ENCODE results near the gene GBP2. TPM values are rescaled to one million over a fixed set of nuclear protein-coding genes. Genes with fewer than 3 reads are reported as not detected.
"Not testable (repeated sequence)": the region's sequence is repeated elsewhere in the genome, so short reads cannot be mapped to it uniquely, and the experiment has no call there.

The GBP2 gene
- total RNA-seq, 1 donor from 2014 or later, result 12.2 TPM

DNA sequence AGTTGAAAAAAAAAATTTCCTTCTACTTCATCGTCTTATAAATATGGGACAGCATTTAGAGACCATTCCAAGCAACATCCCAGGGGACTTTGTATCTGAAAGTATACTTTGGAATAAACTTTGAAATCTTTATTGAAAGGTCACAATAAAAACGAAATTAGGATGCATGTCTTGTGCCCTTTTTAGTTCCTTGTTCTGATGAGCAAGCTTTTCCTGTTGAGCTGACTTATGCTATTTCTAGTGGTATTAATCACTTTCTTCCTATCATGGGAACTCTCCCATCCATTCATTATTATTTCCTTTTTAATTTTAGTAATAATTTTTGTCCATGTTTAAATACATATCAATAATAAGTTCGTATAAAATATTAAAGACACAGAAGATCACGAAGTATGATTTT lies 4.0 kb upstream of the GBP2 start:
- ATAC-seq, result no peak
- DNase-seq, result no peak
- intact Hi-C loops (cut with micrococcal nuclease), result no loop called here

DNA sequence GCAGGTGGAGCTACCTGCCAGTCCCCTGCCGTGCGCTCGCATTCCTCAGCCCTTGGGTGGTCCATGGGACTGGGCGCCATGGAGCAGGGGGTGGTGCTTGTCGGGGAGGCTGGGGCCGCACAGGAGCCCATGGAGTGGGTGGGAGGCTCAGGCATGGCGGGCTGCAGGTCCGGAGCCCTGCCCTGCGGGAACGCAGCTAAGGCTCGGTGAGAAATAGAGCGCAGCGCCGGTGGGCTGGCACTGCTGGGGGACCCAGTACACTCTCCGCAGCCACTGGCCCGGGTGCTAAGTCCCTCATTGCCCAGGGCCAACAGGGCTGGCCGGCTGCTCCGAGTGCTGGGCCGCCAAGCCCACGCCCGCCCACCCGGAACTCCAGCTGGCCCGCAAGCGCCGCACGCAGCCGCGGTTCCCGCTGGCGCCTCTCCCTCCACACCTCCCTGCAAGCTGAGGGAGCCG lies 2.1 kb upstream of the GBP2 start:
- DNase-seq, result peak; percentile 28
- ATAC-seq; intact Hi-C loops (cut with micrococcal nuclease): not testable (repeated sequence)

DNA sequence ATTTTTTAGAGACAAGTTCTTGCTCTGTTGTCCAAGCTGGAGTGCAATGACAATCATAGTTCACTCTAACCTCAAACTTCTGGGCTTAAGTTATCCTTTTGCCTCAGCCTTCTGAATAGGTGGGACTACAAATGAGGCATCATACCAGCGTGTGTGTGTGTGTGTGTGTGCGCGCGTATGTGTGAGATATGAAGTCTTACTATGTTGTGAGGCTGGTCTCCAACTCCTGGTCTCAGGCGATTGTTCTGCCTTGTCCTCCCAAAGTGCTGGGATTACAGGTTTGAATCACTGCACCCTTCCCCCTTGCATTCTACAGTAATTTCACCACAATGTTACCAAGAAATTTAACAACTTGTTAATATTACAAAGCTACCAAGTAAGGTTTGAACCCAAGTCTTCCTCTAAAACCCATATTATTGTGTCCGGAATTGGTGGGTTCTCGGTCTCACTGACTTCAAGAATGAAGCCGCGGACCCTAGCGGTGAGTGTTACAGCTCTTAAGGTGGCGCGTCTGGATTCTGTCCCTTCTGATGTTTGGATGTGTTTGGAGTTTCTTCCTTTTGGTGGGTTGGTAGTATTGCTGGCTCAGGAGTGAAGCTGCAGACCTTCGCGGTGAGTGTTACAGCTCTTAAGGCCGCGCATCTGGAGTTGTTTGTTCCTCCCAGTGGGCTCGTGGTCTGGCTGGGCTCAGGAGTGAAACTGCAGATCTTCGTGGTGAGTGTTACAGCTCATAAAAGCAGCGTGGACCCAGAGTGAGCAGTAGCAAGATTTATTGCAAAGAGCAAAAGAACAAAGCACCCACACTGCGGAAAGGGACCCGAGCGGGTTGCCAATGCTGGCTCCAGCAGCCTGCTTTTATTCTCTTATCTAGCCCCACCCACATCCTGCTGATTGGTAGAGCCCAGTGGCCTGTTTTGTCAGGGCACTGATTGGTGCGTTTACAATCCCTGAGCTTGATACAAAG lies 970 bp upstream of the GBP2 start:
- ATAC-seq; intact Hi-C loops (cut with micrococcal nuclease): not testable (repeated sequence)
- DNase-seq, result peak; percentile 31

DNA sequence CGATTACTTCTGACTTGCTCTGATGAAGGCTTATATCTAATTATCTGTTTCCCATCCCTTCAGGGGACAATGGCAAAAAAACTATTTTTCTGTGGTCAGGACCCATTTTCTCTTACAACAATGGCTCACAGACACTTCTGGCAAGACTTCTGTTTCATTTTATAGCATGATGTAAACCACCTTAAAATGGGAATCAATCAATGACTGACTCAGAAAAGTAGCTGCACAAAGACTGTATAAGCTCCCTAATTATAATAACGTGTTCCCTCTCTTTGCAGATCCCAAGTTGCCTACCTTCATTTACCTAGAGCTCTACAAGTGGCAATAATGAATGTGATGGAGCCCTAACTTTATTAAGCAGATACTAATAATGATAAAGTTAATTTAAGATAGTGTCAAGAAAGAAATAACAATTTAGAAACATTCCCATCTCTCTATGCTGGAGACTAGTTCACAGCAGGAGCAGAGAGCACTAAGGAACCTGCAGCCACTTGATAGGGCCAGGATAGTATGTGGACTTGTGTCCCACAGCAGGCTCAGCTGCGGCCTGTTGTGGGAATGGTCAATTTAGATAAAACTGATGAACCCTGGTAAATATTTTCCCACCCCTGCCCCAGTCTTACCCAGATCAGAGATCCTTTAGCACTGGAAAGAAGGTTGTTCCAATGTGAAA lies 538 bp downstream of the GBP2 start:
- DNase-seq, result peak; percentile 30
- ATAC-seq, result peak; percentile 67
- intact Hi-C loops (cut with micrococcal nuclease), result no loop called here

DNA sequence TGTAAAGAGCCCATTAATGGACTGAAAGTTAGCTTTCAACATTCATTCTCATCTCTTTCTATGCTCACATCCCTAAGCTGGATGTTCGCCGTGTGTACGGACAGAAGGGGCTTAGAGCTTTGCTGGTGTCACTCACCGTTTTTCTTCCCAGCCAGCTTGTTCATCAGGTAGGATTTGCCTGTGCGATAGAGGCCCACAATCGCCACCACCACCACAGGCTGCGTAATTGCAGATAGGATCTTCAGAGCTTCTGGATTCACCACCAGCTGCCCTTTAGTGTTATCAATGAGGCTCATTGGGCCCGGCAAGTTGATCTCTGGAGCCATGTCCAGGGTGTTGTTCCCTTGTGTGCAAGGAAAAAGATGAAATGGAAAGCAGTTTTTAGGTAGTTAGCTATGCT lies 4.3 kb downstream of the GBP2 start:
- no peak for ATAC-seq
- DNase-seq, result no peak
- intact Hi-C loops (cut with micrococcal nuclease), result no loop called here

DNA sequence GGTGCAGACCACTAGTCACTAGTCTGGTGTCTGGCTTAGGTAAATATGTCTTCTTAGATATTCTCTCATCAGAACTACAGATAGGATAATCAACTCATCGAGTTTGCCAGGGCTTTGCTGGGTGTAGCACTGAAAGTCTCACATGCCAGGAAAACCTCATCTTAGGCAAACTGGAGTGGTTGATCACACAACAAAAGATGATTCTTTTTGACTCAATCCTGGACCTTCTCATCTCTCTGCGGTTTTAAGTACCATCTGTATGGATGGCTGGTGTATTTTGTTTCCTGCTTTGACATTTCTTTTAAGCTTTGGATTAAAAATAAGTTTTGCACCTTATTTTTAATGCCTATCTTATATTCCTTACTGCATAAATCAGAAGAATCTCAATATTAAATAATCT lies 11.3 kb downstream of the GBP2 start:
- DNase-seq, result no peak
- intact Hi-C loops (cut with micrococcal nuclease), result no loop called here
- ATAC-seq, result no peak

DNA sequence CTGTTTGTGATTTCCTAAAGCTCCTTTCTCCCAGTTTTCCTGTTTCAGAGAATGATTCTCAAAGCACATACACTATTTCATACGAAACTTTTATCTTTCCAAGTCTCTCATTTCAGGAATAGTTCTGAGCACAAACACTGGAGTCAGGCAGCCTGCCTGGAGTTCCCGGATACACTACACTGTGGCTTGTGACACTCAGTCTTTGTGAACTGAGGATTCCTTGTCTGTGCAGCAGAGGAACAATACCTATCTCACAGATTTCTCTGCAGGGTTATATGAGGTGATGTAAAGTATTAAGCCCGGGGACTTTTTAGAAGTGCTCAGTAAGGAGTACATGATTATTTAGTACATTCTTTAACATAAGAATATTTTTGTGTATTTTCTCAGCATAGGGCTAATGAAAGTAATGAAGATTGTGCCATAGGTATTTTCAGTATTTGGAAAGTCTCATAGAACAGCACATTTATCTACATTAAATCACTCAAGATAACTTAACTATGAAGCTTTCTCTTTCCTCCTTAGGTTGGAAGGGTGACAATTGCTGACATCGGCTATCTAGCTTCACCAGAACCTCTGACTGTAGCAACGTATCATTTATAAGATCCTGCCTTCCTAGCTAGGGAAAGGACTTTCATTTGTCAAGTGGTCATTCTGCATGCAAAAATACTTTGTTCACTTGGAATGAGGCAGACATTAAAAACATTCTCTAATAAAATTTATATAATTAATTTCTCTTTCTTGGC lies 12.9 kb downstream of the GBP2 start:
- intact Hi-C loops (cut with micrococcal nuclease), result no loop called here
- DNase-seq, result no peak
- ATAC-seq, result no peak

DNA sequence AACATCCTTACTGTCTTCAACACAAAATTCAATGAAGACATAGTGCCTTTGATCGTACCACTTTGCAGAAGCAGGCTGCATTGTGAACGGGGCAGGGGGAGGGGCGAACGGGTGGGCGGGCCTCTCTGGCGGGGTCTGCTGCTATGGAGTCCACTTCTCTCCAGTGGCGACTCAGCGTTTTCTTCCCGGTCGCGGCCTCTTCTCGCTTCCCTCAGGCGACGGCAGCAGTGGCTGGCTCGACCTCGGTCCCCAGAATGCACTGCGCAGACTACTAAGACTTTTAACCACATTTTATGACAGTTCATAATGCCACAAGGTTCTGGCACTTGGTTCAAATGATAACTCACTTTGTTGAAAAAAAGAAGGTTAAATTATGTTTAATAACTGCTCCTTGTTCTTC lies 21.2 kb downstream of the GBP2 start:
- intact Hi-C loops (cut with micrococcal nuclease), result no loop called here
- no peak for DNase-seq

DNA sequence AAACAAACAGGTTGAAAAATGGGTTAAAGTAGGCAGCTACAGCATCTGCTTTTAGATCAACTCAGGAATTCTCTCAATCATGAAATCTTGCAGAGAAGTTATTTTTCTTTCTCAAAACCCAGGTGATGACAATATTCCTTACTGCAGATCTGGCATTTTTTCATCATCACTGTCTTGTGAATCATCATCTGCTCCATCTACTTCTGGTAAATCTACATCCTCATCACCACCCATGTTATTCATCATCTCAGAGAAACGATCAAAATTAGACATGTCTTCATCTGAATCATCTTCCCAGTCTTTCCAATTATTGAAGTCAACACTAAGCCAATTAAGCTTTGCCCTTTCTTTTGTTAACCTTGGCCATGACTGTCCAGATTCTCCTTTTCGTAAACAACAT lies 21.8 kb downstream of the GBP2 start:
- DNase-seq, result no peak
- intact Hi-C loops (cut with micrococcal nuclease), result no loop called here
- ATAC-seq, result no peak

More for the DNA sequence above, 21.2 kb downstream of the GBP2 start:
- no peak for ATAC-seq

DNA sequence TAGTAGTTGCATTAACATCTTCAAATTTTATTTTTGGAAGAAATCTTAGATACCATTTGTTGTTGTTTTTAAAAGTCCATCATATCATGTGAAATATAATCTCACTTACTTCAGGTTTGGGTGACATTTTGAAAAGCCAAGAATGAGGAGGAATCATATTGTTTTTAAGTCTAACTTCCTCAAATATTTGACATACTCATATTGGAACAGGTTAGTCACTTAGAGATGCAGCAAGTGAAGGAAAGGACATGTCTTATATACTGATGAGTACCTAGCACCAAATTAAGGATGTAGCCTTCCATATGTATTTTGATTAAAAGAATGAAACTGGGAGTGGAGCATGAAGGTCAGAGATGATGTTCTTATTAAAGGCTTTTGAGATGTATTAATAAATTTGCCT lies 23.9 kb downstream of the GBP2 start:
- no peak for ATAC-seq
- no peak for DNase-seq
- intact Hi-C loops (cut with micrococcal nuclease), result no loop called here

DNA sequence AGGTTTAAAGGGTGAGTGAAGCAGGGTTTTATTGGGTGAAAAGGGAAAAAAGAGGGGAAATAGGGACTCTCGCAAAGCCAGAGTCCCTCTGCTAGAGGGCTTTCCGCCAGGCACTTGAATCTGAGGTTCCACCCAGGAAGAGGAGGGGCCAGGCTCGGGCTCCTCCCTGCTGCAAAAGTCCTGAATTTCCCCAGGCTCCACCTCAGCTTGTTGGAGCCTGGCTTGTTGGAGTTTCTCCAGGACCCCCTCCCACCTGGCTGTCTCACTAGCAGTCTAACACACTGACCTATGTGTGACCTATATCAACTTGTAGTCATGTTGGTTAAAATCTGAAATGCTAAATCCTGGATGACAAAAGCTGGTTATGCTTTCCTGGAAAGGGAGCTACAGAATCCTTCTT lies 25.5 kb downstream of the GBP2 start:
- ATAC-seq, result no peak
- intact Hi-C loops (cut with micrococcal nuclease), result no loop called here
- no peak for DNase-seq

DNA sequence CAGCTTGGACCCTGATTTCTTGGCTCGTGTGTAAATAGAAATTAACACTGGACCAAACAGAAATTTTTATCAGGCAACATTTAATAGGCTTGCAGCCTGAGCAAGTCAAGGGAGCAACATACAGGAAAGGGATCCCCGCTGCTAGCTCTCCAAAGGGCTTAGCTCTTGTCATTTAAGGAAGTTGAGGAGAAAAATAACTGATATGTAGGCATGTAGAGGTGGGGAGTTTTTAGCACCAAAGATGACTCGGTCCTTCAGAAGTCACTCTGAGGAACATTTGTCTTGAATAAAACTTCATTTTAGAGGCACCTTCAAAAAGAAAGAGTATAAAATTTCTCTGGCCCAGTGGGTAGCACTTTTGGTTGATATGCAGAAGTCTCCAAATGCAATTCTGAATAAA lies 27.1 kb downstream of the GBP2 start:
- intact Hi-C loops (cut with micrococcal nuclease), result no loop called here
- ATAC-seq (no peak), DNase-seq (no peak)

DNA sequence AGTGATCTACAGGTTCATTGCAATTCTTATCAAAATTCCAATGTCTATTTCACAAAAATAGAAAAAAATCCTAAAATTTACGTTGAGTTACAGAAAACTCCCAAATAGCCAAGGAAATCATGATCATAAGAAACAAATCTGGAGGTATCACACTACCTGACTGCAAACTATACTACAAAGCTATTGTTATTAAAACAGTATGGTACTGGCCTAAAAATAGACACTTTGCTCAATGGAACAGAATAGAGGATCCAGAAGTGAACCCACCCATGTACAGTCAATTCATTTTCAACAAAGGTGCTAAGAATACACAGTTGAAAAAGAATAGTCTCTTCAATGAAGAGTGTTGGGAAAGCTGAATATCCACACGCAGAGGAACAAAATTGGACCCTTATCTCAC lies 30.2 kb downstream of the GBP2 start:
- intact Hi-C loops (cut with micrococcal nuclease), result no loop called here
- no peak for DNase-seq
- no peak for ATAC-seq

DNA sequence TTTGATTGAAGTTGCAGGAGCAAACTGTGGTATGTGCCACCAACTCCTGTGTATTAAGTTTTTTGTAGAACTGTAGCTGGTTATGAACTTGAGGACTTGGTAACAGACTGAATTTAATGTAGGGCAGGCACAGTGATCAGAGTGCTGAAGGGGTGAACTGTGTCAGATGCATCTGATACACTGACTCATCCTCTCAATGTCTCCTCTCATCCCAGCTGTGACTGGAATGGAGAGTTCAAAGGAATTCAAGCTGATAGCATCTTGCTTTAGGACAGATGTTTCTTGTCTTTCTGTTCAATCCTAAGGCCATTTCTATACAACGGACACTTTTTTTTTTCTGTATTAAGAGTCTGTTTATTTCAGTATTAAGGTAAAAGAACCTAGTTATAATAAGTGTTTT lies 36.0 kb downstream of the GBP2 start:
- ATAC-seq, result no peak
- intact Hi-C loops (cut with micrococcal nuclease), result loop anchor here (5.0 to 10.0 kb wide), 2 partner anchors 267 to 365 kb away; no protein-coding TSS in a partner anchor
- DNase-seq, result no peak

DNA sequence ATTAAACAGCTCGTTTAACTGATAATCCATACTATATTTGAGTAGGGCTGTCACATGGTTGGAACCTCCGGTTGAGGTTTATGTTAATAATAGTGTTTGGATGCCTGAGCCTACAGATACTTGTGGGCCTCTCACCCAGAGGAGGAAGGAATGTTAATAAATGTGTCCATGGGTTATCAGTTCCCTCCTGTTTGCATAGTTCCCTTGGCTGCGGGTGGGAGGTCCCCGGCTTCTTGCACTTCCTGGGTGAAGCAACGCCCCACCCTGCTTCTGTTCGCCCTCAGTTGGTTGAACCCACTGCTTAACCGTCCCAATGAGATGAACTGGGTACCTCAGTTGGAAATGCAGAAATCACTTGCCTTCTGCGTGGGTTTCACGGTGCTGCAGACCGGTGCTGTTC lies 37.3 kb downstream of the GBP2 start:
- DNase-seq (no peak), ATAC-seq (no peak)
- intact Hi-C loops (cut with micrococcal nuclease), result loop anchor here (5.0 to 10.0 kb wide), 2 partner anchors 269 to 366 kb away; no protein-coding TSS in a partner anchor

DNA sequence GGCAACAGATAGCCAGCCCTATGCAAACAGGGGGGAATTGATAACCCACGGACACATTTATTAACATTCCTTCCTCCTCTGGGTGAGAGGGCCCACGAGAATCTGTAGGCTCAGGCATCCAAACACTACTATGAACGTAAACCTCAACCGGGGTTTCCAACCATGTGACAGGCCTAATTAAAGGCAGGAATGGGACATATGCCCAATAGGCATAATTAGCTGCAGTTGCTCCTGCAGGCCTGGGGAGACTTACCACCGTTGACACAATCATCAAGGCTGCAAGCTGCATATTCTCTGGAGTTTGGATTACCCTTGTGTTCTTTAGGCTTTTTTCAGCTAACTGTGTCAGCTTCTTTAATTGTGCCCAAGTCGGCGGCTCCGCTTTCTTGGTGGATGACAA lies 38.7 kb downstream of the GBP2 start:
- no peak for DNase-seq
- intact Hi-C loops (cut with micrococcal nuclease), result loop anchor here (5.0 to 10.0 kb wide), 2 partner anchors 270 to 368 kb away; no protein-coding TSS in a partner anchor
- ATAC-seq, result no peak

DNA sequence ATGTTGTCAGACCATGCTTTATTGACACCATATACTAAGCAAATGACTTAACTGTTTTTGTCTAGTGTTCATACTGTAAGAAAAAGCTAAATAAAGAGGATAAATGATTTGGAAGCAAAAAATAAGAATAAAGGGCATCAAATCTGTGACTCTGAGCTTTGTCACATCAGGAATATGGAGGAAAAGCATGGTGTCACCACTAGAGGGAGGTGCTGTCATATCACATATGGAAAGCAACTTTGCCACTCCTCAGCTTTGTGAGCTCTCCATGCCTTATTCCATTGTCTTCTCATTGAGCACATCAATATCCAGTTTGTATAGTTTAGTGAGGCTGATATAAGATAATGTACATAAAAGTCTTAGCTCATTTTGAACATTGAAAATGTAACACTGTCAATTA lies 40.1 kb downstream of the GBP2 start:
- intact Hi-C loops (cut with micrococcal nuclease), result loop anchor here (5.0 to 10.0 kb wide), 2 partner anchors 272 to 369 kb away; no protein-coding TSS in a partner anchor
- ATAC-seq (no peak), DNase-seq (no peak)

DNA sequence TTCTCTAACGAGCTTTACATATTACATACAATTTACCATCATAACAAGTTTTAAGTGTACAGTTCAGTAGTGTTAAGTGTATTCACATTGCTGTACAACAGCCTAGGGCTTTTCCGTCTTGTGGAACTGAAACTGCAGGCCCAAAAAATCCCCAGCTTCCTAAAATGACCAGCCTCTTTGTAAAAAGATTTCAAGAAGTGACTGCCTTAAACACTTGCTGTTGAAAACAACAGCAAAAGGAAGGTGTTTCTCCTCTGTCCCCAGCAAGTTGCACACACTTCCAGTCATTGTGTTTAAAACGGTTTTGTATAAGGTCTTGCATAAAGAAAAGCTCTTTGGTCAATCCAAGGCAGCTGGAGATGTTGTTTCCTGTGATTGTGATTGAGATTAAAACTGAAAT lies 44.9 kb downstream of the GBP2 start:
- intact Hi-C loops (cut with micrococcal nuclease), result loop anchor here (10.0 kb wide), 1 partner anchor 374 kb away; no protein-coding TSS in a partner anchor
- DNase-seq (no peak), ATAC-seq (peak; percentile 21)

DNA sequence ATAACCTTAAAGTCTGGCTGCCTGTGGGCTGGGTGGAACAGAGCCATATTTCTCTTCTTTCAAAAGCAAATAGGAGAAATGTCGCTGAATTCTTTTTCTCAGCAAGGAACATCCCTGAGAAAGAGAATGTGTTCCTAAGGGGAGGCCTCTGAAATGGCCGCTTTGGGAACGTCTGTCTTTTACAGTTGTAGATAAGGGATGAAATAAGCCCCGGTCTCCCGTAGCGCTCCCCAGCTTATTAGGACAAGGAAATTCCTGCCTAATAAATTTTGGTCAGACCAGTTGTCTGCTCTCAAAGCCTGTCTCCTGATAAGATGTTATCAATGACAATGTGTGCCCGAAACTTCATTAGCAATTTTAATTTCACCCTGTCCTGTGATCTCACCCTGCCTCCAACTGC lies 45.8 kb downstream of the GBP2 start:
- intact Hi-C loops (cut with micrococcal nuclease), result loop anchor here (10.0 kb wide), 1 partner anchor 375 kb away; no protein-coding TSS in a partner anchor
- not testable (repeated sequence) for DNase-seq, ATAC-seq

Data from left ventricle myocardium superior (tissue), 1 donor.